Effector memory CD8-positive, alpha-beta T cell (primary cell): ENCODE data around the gene ENTREP3.
"Not testable (repeated sequence)": the region's sequence is repeated elsewhere in the genome, so short reads cannot be mapped to it uniquely, and the experiment has no call there.

Experiments used
- ATAC-seq: fragments of 150-1000 bp; cut with Tn5 transposase; replicated peaks from 2 replicates; pipeline ENCODE4 v1.10.0; 2021; ENCODE audit warnings: mild to moderate bottlenecking, moderate library complexity
- DNase-seq, 3 experiments: peaks; one replicate each; pipeline ENCODE4 v3.0.0; 2021
- H3K27ac Mint-ChIP-seq, 2 donors: one replicate each; pipeline ENCODE4 v1.8.0; 2022; ENCODE audit warnings: mild to moderate bottlenecking in 2 of 2, mixed read lengths in 2 of 2, moderate library complexity in 2 of 2
- H3K27me3 Mint-ChIP-seq, 2 donors: one replicate each; pipeline ENCODE4 v1.8.0; 2022; ENCODE audit warnings: mixed read lengths in 2 of 2
- H3K36me3 Mint-ChIP-seq: one replicate; pipeline ENCODE4 v1.8.0; 2022; ENCODE audit warnings: mild to moderate bottlenecking, moderate library complexity, mixed read lengths; ENCODE audit not compliant: insufficient read depth
- H3K4me1 Mint-ChIP-seq, 2 donors: one replicate each; pipeline ENCODE4 v1.8.0; 2022; ENCODE audit warnings: low read depth in 2 of 2, mixed read lengths in 2 of 2
- H3K4me3 Mint-ChIP-seq, 2 donors: one replicate each; pipeline ENCODE4 v1.8.0; 2022; ENCODE audit warnings: mild to moderate bottlenecking in 2 of 2, mixed read lengths in 2 of 2, moderate library complexity in 2 of 2
- H3K9me3 Mint-ChIP-seq, 2 donors: one replicate each; pipeline ENCODE4 v1.8.0; 2022; ENCODE audit warnings: mixed read lengths in 2 of 2
- total RNA-seq, 9 experiments: gene quantifications; one replicate each; lab custom pipeline; 2026; lab: John Stamatoyannopoulos, UW

Gene ENTREP3
- total RNA-seq: 2.0 to 11.0 (median 6.2) reads per million in 9 experiments

- H3K4me1 Mint-ChIP-seq: peaks cover 33 to 38% of the 10 kb centered on the region in 2 donors
- peak within 1 kb of the TSS; percentile 81 to 82 for H3K4me3 Mint-ChIP-seq
- DNase-seq: peak; percentile 54 to 59 (median 55)
- H3K27ac Mint-ChIP-seq: peak within 1 kb of the TSS; percentile 46 to 73
- H3K9me3 Mint-ChIP-seq: no peaks in the 10 kb centered on the region
- peaks cover 34% of the 10 kb centered on the region for H3K36me3 Mint-ChIP-seq
- peak; percentile 55 for ATAC-seq
- no peaks in the 10 kb centered on the region for H3K27me3 Mint-ChIP-seq
Observed at GRCh38 chr1:155255243-155256007, at the start of gene ENTREP3. ENTREP3 (minus strand) TSS chr1:155255483; CDS start chr1:155254877, 606 bp downstream.

GRCh38 chr1:155304558-155305063 lies 49.3 kb upstream of the ENTREP3 start:
- Mint-ChIP-seq H3K4me3 (no peak overlapping the region), H3K27ac (no peak overlapping the region), H3K27me3 (no peaks in the 10 kb centered on the region), H3K9me3 (no peaks in the 10 kb centered on the region), H3K4me1 (peaks cover 10 to 13% of the 10 kb centered on the region in 2 donors), H3K36me3 (peaks cover 13% of the 10 kb centered on the region)
- no peak for DNase-seq
- ATAC-seq: no peak

GRCh38 chr1:155301342-155301841 lies 46.1 kb upstream of the ENTREP3 start, which contains the start of gene PKLR:
PKLR (minus strand) TSS chr1:155301438; CDS start chr1:155301395, 43 bp downstream.
- DNase-seq (no peak), ATAC-seq (no peak)
- H3K4me3 Mint-ChIP-seq: no peak within 1 kb of the TSS
- H3K27me3 Mint-ChIP-seq: peaks cover 17 to 22% of the 10 kb centered on the region in 2 donors
- H3K4me1 Mint-ChIP-seq: no peaks in the 10 kb centered on the region
- H3K9me3 Mint-ChIP-seq: no peaks in the 10 kb centered on the region
- H3K36me3 Mint-ChIP-seq: no peaks in the 10 kb centered on the region
- H3K27ac Mint-ChIP-seq: no peak within 1 kb of the TSS

- DNase-seq (no peak), ATAC-seq (no peak)
- Mint-ChIP-seq H3K36me3 (no peaks in the 10 kb centered on the region), H3K4me3 (no peak overlapping the region), H3K27ac (no peak overlapping the region), H3K4me1 (no peaks in the 10 kb centered on the region), H3K27me3 (peaks cover 24 to 28% of the 10 kb centered on the region in 2 donors), H3K9me3 (no peaks in the 10 kb centered on the region)
Observed at GRCh38 chr1:155300553-155301329, 45.5 kb upstream of the ENTREP3 start.

- ATAC-seq: no peak
- H3K27me3 Mint-ChIP-seq: peaks cover 31 to 32% of the 10 kb centered on the region in 2 donors
- no peaks in the 10 kb centered on the region for H3K9me3 Mint-ChIP-seq
- DNase-seq: no peak
- H3K4me1 Mint-ChIP-seq: no peaks in the 10 kb centered on the region
- H3K27ac Mint-ChIP-seq: no peak overlapping the region
- no peaks in the 10 kb centered on the region for H3K36me3 Mint-ChIP-seq
- H3K4me3 Mint-ChIP-seq: no peak overlapping the region
Observed at GRCh38 chr1:155300024-155300423, 44.7 kb upstream of the ENTREP3 start.

GRCh38 chr1:155297384-155297783 lies 42.1 kb upstream of the ENTREP3 start:
- Mint-ChIP-seq H3K27me3 (peaks cover 40 to 46% of the 10 kb centered on the region in 2 donors), H3K4me1 (peaks cover 0 to 5% of the 10 kb centered on the region in 2 donors), H3K9me3 (no peaks in the 10 kb centered on the region), H3K36me3 (no peaks in the 10 kb centered on the region), H3K4me3 (no peak overlapping the region), H3K27ac (peak overlapping the region in 1 of 2 donors; percentile 9)
- ATAC-seq (no peak), DNase-seq (no peak)

GRCh38 chr1:155296661-155297060 lies 41.4 kb upstream of the ENTREP3 start:
- H3K4me1 Mint-ChIP-seq: peaks cover 0 to 5% of the 10 kb centered on the region in 2 donors
- no peak overlapping the region for H3K4me3 Mint-ChIP-seq
- H3K27ac Mint-ChIP-seq: no peak overlapping the region
- peaks cover 40 to 49% of the 10 kb centered on the region in 2 donors for H3K27me3 Mint-ChIP-seq
- ATAC-seq (no peak), DNase-seq (no peak)
- no peaks in the 10 kb centered on the region for H3K36me3 Mint-ChIP-seq
- H3K9me3 Mint-ChIP-seq: no peaks in the 10 kb centered on the region

- no peaks in the 10 kb centered on the region for H3K36me3 Mint-ChIP-seq
- peak overlapping the region in 1 of 2 donors; percentile 34 for H3K4me3 Mint-ChIP-seq
- no peak overlapping the region for H3K27ac Mint-ChIP-seq
- no peak for ATAC-seq
- no peak for DNase-seq
- no peaks in the 10 kb centered on the region for H3K9me3 Mint-ChIP-seq
- H3K27me3 Mint-ChIP-seq: peaks cover 40 to 54% of the 10 kb centered on the region in 2 donors
- H3K4me1 Mint-ChIP-seq: peaks cover 0 to 5% of the 10 kb centered on the region in 2 donors
Observed at GRCh38 chr1:155295942-155296267, 40.6 kb upstream of the ENTREP3 start.

GRCh38 chr1:155295183-155295941 lies 40.1 kb upstream of the ENTREP3 start:
- Mint-ChIP-seq H3K27me3 (peaks cover 40 to 57% of the 10 kb centered on the region in 2 donors), H3K4me1 (peaks cover 0 to 5% of the 10 kb centered on the region in 2 donors), H3K36me3 (peaks cover 2% of the 10 kb centered on the region), H3K4me3 (no peak overlapping the region), H3K27ac (no peak overlapping the region), H3K9me3 (no peaks in the 10 kb centered on the region)
- ATAC-seq (no peak), DNase-seq (no peak)

- H3K9me3 Mint-ChIP-seq: no peaks in the 10 kb centered on the region
- H3K4me1 Mint-ChIP-seq: peaks cover 0 to 5% of the 10 kb centered on the region in 2 donors
- no peak for ATAC-seq
- DNase-seq: no peak
- H3K27me3 Mint-ChIP-seq: peaks cover 40 to 64% of the 10 kb centered on the region in 2 donors
- no peak overlapping the region for H3K27ac Mint-ChIP-seq
- H3K4me3 Mint-ChIP-seq: peak overlapping the region in 1 of 2 donors; percentile 12
- peaks cover 2% of the 10 kb centered on the region for H3K36me3 Mint-ChIP-seq
Observed at GRCh38 chr1:155294520-155295182, 39.4 kb upstream of the ENTREP3 start.

GRCh38 chr1:155293086-155293749 lies 37.9 kb upstream of the ENTREP3 start:
- no peak for DNase-seq
- Mint-ChIP-seq H3K36me3 (peaks cover 2% of the 10 kb centered on the region), H3K27ac (no peak overlapping the region), H3K9me3 (no peaks in the 10 kb centered on the region), H3K4me3 (no peak overlapping the region), H3K27me3 (peaks cover 35 to 64% of the 10 kb centered on the region in 2 donors), H3K4me1 (peaks cover 0 to 5% of the 10 kb centered on the region in 2 donors)
- no peak for ATAC-seq

- H3K4me1 Mint-ChIP-seq, H3K4me3 Mint-ChIP-seq, DNase-seq, ATAC-seq, H3K36me3 Mint-ChIP-seq, H3K9me3 Mint-ChIP-seq: not testable (repeated sequence)
- Mint-ChIP-seq H3K27me3 (peaks cover 15 to 42% of the 10 kb centered on the region in 2 donors), H3K27ac (peak overlapping the region in 1 of 2 donors; percentile 39)
Observed at GRCh38 chr1:155291006-155291405, 35.7 kb upstream of the ENTREP3 start.
